ENCODE results near the gene MLLT1.
A peak's percentile ranks its signal among the peaks of the same experiment; 100 is the strongest.

Gene MLLT1

GRCh38 chr19:6263735-6264444, 15.9 kb downstream of the MLLT1 start:
- DNase-seq (ENCODE audit: low read depth) = no peak
- TF ChIP-seq, protein P1, sequence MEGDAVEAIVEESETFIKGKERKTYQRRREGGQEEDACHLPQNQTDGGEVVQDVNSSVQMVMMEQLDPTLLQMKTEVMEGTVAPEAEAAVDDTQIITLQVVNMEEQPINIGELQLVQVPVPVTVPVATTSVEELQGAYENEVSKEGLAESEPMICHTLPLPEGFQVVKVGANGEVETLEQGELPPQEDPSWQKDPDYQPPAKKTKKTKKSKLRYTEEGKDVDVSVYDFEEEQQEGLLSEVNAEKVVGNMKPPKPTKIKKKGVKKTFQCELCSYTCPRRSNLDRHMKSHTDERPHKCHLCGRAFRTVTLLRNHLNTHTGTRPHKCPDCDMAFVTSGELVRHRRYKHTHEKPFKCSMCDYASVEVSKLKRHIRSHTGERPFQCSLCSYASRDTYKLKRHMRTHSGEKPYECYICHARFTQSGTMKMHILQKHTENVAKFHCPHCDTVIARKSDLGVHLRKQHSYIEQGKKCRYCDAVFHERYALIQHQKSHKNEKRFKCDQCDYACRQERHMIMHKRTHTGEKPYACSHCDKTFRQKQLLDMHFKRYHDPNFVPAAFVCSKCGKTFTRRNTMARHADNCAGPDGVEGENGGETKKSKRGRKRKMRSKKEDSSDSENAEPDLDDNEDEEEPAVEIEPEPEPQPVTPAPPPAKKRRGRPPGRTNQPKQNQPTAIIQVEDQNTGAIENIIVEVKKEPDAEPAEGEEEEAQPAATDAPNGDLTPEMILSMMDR (IDR thresholded peaks at IDR 0.05; ENCODE audit: low read depth, low read length) = no peak
- TF ChIP-seq POLR2A (IDR thresholded peaks at IDR 0.05; ENCODE audit: extremely low read depth, insufficient read length) (no peak), MYC (IDR thresholded peaks at IDR 0.05; ENCODE audit: low read depth, low read length) (no peak)
- TF ChIP-seq, protein P2, sequence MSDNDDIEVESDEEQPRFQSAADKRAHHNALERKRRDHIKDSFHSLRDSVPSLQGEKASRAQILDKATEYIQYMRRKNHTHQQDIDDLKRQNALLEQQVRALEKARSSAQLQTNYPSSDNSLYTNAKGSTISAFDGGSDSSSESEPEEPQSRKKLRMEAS (IDR thresholded peaks at IDR 0.05; ENCODE audit: low read depth, low read length) = no peak
- no peak overlapping the region for H3K4me3 ChIP-seq (ENCODE audit: low read depth, low read length)

- no peak overlapping the region for H3K4me3 ChIP-seq (ENCODE audit: low read depth, low read length)
- DNase-seq (ENCODE audit: low read depth) = no peak
- TF ChIP-seq, protein P1 (IDR thresholded peaks at IDR 0.05; ENCODE audit: low read depth, low read length) = no peak
- TF ChIP-seq POLR2A (IDR thresholded peaks at IDR 0.05; ENCODE audit: extremely low read depth, insufficient read length) = no peak
- TF ChIP-seq MYC (IDR thresholded peaks at IDR 0.05; ENCODE audit: low read depth, low read length) = no peak
Observed at GRCh38 chr19:6263306-6263705, 16.5 kb downstream of the MLLT1 start.

DNA sequence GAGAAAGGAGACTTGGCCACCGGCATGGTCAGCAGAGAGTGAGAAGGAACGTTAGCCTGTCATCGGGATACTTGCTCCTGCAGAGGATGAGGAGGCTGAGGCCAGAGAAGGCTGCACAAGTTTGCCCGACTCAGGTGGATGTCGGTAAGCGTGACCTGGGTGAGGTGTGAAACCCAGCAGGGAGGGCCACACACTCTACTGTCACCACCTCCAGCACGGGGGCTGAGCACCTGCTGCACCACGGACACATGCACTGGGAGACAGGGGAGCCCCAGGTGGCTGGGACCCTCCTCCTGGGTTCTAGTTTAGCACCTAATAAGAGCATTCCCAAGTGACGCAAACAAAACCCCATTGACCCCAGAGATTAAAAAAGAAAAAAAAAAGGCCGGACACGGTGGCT, 17.3 kb downstream of the MLLT1 start:
- no peak overlapping the region for H3K4me3 ChIP-seq (ENCODE audit: low read depth, low read length)
- no peak for TF ChIP-seq MYC (IDR thresholded peaks at IDR 0.05; ENCODE audit: low read depth, low read length)
- no peak for TF ChIP-seq POLR2A (IDR thresholded peaks at IDR 0.05; ENCODE audit: extremely low read depth, insufficient read length)
- TF ChIP-seq, protein P1 (IDR thresholded peaks at IDR 0.05; ENCODE audit: low read depth, low read length) = no peak
- TF ChIP-seq, protein P2 (IDR thresholded peaks at IDR 0.05; ENCODE audit: low read depth, low read length) = no peak
- DNase-seq (ENCODE audit: low read depth) = no peak

GRCh38 chr19:6261883-6262282, 17.9 kb downstream of the MLLT1 start:
- no peak overlapping the region for H3K4me3 ChIP-seq (ENCODE audit: low read depth, low read length)
- no peak for TF ChIP-seq POLR2A (IDR thresholded peaks at IDR 0.05; ENCODE audit: extremely low read depth, insufficient read length)
- no peak for TF ChIP-seq MYC (IDR thresholded peaks at IDR 0.05; ENCODE audit: low read depth, low read length)
- TF ChIP-seq, protein P2 (IDR thresholded peaks at IDR 0.05; ENCODE audit: low read depth, low read length) = no peak
- TF ChIP-seq, protein P1 (IDR thresholded peaks at IDR 0.05; ENCODE audit: low read depth, low read length) = no peak
- no peak for DNase-seq (ENCODE audit: low read depth)

DNA sequence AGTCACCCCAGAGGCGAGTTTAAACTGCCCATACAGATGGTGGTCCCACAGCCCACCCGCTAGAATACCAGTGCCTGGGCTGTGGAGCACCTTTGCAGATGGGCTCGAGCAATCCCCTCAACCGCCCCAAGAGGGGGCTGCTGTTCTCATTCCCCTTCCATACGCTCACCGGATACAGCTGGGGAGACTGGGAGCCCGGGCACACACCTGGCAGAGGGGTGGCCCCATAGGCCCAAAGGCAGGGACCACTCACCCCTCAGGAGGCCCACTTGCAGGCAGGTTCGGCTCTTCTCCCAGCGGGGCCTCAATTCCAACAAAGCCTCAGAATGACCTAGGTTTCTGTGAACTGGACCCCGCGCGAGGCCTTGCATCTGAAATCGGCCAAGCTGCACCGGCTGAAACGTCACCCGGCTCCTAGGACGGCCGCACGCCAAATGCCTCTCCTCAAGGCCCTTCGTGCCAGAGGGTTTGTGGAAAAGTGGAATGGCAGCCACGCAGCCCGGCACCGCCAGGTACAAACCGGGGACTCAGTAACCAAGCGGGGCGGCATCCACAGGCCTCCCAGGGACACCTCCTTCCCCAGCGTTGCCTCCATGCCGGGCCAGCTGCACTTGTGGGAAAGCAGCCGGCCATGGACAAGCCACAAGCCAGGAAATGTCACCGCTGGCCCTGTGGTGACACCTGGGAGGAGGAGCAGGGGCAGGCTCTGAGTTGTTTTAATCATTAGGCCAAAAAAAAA, 18.7 kb downstream of the MLLT1 start:
- peak; percentile 26 for DNase-seq (ENCODE audit: low read depth)
- 0 out of 2 replicates have a peak, but pooled peaks have one; percentile 16 for TF ChIP-seq MYC (IDR thresholded peaks at IDR 0.05; ENCODE audit: low read depth, low read length)
- TF ChIP-seq, protein P1 (IDR thresholded peaks at IDR 0.05; ENCODE audit: low read depth, low read length) = peak; percentile 55
- TF ChIP-seq, protein P2 (IDR thresholded peaks at IDR 0.05; ENCODE audit: low read depth, low read length) = no peak
- no peak for TF ChIP-seq POLR2A (IDR thresholded peaks at IDR 0.05; ENCODE audit: extremely low read depth, insufficient read length)
- H3K4me3 ChIP-seq (ENCODE audit: low read depth, low read length) = no peak overlapping the region
